G401.6 (cell line): ENCODE data around the gene MT1X.

Experiments
- FAIRE-seq: peaks from 2 replicates; lab custom pipeline; 2012; peaks lifted over from hg19 to GRCh38; lab: Jason Lieb, UNC

MT1X gene

GRCh38 chr16:56681939-56682702 lies at the start of gene MT1X:
MT1X (plus strand) TSS chr16:56682470; CDS start chr16:56682541, 71 bp downstream.
- no peak for FAIRE-seq

- no peak for FAIRE-seq
Measured at GRCh38 chr16:56632848-56633365, 49.4 kb upstream of the MT1X start.

GRCh38 chr16:56633535-56633934 lies 48.7 kb upstream of the MT1X start:
- no peak for FAIRE-seq

GRCh38 chr16:56634715-56635440 lies 47.4 kb upstream of the MT1X start:
- no peak for FAIRE-seq

- FAIRE-seq: no peak
Measured at GRCh38 chr16:56635441-56635967, 46.8 kb upstream of the MT1X start.

- FAIRE-seq: no peak
Measured at GRCh38 chr16:56636616-56637413, 45.5 kb upstream of the MT1X start.

GRCh38 chr16:56637814-56638750 lies 44.2 kb upstream of the MT1X start, which contains the start of gene MT1A:
MT1A (plus strand) TSS chr16:56638666; CDS start chr16:56638739, 73 bp downstream.
- no peak for FAIRE-seq

GRCh38 chr16:56639045-56639444 lies 43.2 kb upstream of the MT1X start:
- no peak for FAIRE-seq

GRCh38 chr16:56640076-56640475 lies 42.2 kb upstream of the MT1X start:
- no peak for FAIRE-seq

- FAIRE-seq: no peak
Measured at GRCh38 chr16:56641166-56641565, 41.1 kb upstream of the MT1X start.

GRCh38 chr16:56643080-56643778 lies 39.0 kb upstream of the MT1X start:
- no peak for FAIRE-seq

GRCh38 chr16:56643833-56644232 lies 38.4 kb upstream of the MT1X start:
- no peak for FAIRE-seq

GRCh38 chr16:56645311-56645710 lies 37.0 kb upstream of the MT1X start:
- no peak for FAIRE-seq

- no peak for FAIRE-seq
Measured at GRCh38 chr16:56645838-56646237, 36.4 kb upstream of the MT1X start.

GRCh38 chr16:56647641-56648431 lies 34.4 kb upstream of the MT1X start:
- FAIRE-seq: no peak

- no peak for FAIRE-seq
Measured at GRCh38 chr16:56649271-56649670, 33.0 kb upstream of the MT1X start.

GRCh38 chr16:56649820-56650219 lies 32.5 kb upstream of the MT1X start:
- no peak for FAIRE-seq

GRCh38 chr16:56651586-56651985 lies 30.7 kb upstream of the MT1X start, which contains the start of gene MT1B:
MT1B (plus strand) TSS chr16:56651886; CDS start chr16:56651954, 68 bp downstream.
- no peak for FAIRE-seq

GRCh38 chr16:56652600-56652999 lies 29.7 kb upstream of the MT1X start:
- FAIRE-seq: no peak

- FAIRE-seq: no peak
Measured at GRCh38 chr16:56653218-56653617, 29.1 kb upstream of the MT1X start.
